ENCODE data around the gene ANKFN1.

DNA sequence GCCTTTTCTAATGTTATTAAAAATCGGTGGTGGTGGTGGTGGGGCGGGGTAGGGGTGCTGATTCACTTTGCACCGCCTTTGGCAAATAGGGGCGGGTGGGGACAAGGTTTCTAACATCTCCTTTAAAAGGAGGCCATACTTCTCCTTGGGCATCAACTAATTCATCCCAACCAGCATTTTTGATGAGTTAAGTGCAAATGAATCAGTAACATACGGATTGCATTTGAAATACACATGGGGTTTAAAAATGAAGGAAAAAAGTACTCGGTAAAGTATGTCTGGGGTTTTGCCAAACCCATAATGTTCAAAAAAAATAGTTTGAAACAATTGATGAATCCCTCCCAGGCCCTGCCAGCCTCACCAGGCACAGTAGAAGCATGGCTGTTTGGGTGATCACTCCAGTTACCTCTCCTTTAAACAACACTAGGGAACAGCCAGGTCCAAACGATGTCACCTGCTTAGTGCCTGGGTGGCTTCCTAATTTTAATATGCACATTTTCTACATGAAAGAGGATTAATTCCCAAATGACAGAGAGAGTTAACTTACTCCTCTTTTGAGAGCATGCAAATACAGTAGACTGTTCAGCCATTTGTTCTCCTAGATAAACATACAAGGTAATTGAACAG is 107.2 kb downstream of the ANKFN1 start:
- TF ChIP-seq, protein P1, sequence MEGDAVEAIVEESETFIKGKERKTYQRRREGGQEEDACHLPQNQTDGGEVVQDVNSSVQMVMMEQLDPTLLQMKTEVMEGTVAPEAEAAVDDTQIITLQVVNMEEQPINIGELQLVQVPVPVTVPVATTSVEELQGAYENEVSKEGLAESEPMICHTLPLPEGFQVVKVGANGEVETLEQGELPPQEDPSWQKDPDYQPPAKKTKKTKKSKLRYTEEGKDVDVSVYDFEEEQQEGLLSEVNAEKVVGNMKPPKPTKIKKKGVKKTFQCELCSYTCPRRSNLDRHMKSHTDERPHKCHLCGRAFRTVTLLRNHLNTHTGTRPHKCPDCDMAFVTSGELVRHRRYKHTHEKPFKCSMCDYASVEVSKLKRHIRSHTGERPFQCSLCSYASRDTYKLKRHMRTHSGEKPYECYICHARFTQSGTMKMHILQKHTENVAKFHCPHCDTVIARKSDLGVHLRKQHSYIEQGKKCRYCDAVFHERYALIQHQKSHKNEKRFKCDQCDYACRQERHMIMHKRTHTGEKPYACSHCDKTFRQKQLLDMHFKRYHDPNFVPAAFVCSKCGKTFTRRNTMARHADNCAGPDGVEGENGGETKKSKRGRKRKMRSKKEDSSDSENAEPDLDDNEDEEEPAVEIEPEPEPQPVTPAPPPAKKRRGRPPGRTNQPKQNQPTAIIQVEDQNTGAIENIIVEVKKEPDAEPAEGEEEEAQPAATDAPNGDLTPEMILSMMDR (IDR thresholded peaks at IDR 0.05) = no peak
- no peak for TF ChIP-seq POLR2A (IDR thresholded peaks at IDR 0.05)

Data from body of pancreas (tissue), 4 donors.